K562 (cell line): ENCODE measurements around the gene MTIF3. TPM values are rescaled to one million over a fixed set of nuclear protein-coding genes. Genes with fewer than 3 reads are reported as not detected.

ENCODE experiments used
- CTBP1 ChIP-seq: fragments of 450-650 bp; IDR thresholded peaks from 2 replicates; pipeline ENCODE4 v1.6.1; 2016; ENCODE audit warnings: borderline replicate concordance
- DPF2 ChIP-seq: fragments of 450-650 bp; IDR thresholded peaks from 2 replicates; pipeline ENCODE4 v1.6.1; 2016
- KDM5B ChIP-seq: fragments of 200-600 bp; sonication (generic); IDR thresholded peaks from 2 replicates; pipeline ENCODE4 v1.6.1; 2012; ENCODE audit warnings: low read depth, mild to moderate bottlenecking, moderate library complexity, low read length, control low read depth, inconsistent platforms; ENCODE audit not compliant: insufficient replicate concordance
- ZNF407 ChIP-seq: fragments of 450-650 bp; IDR thresholded peaks from 2 replicates; pipeline ENCODE4 v1.6.1; 2016; ENCODE audit warnings: low read depth
- polyA plus RNA-seq, 8 experiments: library from polyadenylated mRNA; depleted of rRNA in 4 of 8; stranded (reverse) in 5 of 8; unstranded in 3 of 8; fragments of >200 nt; fragmentation: Nextera tagmentation in 2 of 8; fragmentation: Illumina TruSeq in 1 of 8; extraction: Ambion mirVana in 2 of 8; extraction: Trizol in 1 of 8; gene quantifications; 2 replicates each; pipeline versions ENCODE4 v1.2.1 to v1.2.3, GENCODE V29; 2011 to 2014; ENCODE audit warnings: inconsistent platforms in 1 of 8, missing spikeins in 1 of 8
- total RNA-seq, 7 experiments: library from RNA; depleted of rRNA in 6 of 7; stranded (reverse); fragments of >200 nt in 6 of 7; fragmentation: Illumina TruSeq in 2 of 7; extraction: Trizol in 2 of 7; gene quantifications; 2 replicates each; pipeline versions ENCODE4 v1.2.1 to v1.2.3, GENCODE V29; 2011 to 2021; ENCODE audit warnings: low replicate concordance in 1 of 7

MTIF3 gene
- total and polyA plus RNA-seq, 9 of the 15 experiments (the other 6 are each of a cell fraction or from before 2014, with no cell fraction given) = 23.5 to 73.6 (median 45.2) TPM

DNA sequence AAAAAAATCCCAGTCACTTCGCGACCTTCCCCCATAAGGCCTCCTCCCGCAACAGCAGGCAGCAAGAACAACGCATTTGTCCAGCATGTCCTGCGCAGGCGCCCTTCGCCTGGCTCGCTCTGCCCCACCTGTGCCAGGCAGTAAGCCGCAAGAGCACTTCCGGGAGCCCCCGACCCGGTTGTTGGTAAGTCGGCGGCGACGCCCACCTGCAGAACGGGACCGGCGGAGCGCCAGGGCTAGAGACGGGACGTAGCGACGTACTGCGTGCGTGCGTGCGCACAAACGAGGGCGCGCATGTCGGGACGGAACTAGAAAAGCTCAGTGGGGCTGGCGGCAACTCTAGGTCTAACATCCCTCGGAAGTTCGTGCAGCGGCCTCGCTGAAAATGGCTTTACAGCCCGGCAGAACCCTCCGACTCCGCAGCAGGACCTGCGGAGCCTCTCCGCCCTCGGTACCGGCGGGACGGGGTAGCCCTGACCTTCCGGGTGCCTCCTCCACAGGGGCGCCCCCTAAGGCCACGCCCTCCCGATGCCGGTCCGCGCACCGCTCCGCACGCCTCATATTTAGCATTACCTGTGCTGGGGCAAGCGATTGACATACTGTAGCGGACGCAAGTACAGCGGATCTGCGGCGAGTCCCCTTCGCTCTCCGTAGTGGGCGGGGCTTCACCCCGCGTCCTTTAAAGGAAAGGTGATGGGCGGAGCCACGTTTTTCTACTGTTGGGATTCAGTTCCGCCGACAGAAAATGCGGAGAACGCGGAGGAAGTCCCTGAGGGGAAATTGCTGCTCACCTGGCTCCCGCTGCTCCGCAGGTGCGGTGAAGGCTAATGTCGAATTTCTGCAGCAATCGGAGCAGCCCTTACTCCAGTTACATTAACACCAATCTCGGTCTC lies at the start of gene MTIF3 (continued):
- TF ChIP-seq ZNF407 = peak; percentile 94
- TF ChIP-seq CTBP1 = peak; percentile 91
- TF ChIP-seq DPF2 = no peak
- TF ChIP-seq KDM5B = peak; percentile 69
